NCI-H1048 (cell line): ENCODE results near the gene GALR2.

Experiments used
- DNase-seq: peaks from one replicate; lab custom pipeline; 2025; lab: John Stamatoyannopoulos, UW

Gene GALR2

GRCh38 chr17:76125922-76126321 lies 51.3 kb downstream of the GALR2 start:
- DNase-seq: no peak
